Caco-2 (cell line): Measurements from ENCODE around the gene STEAP1. TPM values are rescaled to one million over a fixed set of nuclear protein-coding genes. Genes with fewer than 3 reads are reported as not detected.
"Not testable (repeated sequence)": the region's sequence is repeated elsewhere in the genome, so short reads cannot be mapped to it uniquely, and the experiment has no call there.

Experiments used
- BruUV-seq: library from RNA; stranded (reverse); fragments of 400-500 nt; replicated peaks from 2 replicates; lab custom pipeline; 2021; lab: Mats Ljungman, UMichigan
- CTCF ChIA-PET: fragments of 300-600 bp; sonication (Branson Sonifier 250); formaldehyde crosslinking; loops from one replicate; lab custom pipeline; 2022; ENCODE audit warnings: antibody characterized with exemption; lab: Charles Lee
- POLR2A ChIA-PET: fragments of 300-600 bp; sonication (Branson Sonifier 250); formaldehyde crosslinking; loops from one replicate; lab custom pipeline; 2022; ENCODE audit warnings: antibody characterized with exemption; lab: Charles Lee
- DNase-seq, 2 experiments: peaks; one replicate each; pipeline versions ENCODE4 v3.0.0 to v3.0.0-alpha.2; 2020 to 2022
- H3K27me3 ChIP-seq: replicated peaks from 2 replicates; pipeline ENCODE4 v1.6.0; 2011; ENCODE audit warnings: low read length; ENCODE audit not compliant: control insufficient read depth, insufficient read depth
- H3K36me3 ChIP-seq: 2 replicates; pipeline ENCODE4 v1.5.1; 2011; ENCODE audit warnings: low read length; ENCODE audit not compliant: control insufficient read depth, insufficient read depth
- H3K4me1 ChIP-seq: fragments of 250-450 bp; sonication (Bioruptor Pico); 2 replicates; pipeline ENCODE4 v1.5.1; 2020; ENCODE audit warnings: mild to moderate bottlenecking
- H3K4me3 ChIP-seq: 2 replicates; pipeline ENCODE4 v1.5.1; 2011; ENCODE audit warnings: low read depth, mild to moderate bottlenecking, control low read depth, low read length
- H3K9me3 ChIP-seq: fragments of 250-450 bp; sonication (Bioruptor Pico); 2 replicates; pipeline ENCODE4 v1.5.1; 2020; ENCODE audit warnings: mild to moderate bottlenecking, moderate library complexity
- H3K27ac Mint-ChIP-seq: one replicate; pipeline ENCODE4 v1.8.0; 2022; ENCODE audit warnings: mixed read lengths; ENCODE audit not compliant: unreplicated experiment
- H3K27me3 Mint-ChIP-seq: one replicate; pipeline ENCODE4 v1.8.0; 2022; ENCODE audit warnings: mixed read lengths; ENCODE audit not compliant: insufficient read depth, unreplicated experiment
- H3K36me3 Mint-ChIP-seq: one replicate; pipeline ENCODE4 v1.8.0; 2022; ENCODE audit warnings: mild to moderate bottlenecking, mixed read lengths; ENCODE audit not compliant: insufficient read depth, unreplicated experiment
- H3K4me1 Mint-ChIP-seq: one replicate; pipeline ENCODE4 v1.8.0; 2022; ENCODE audit warnings: low read depth, mixed read lengths; ENCODE audit not compliant: unreplicated experiment
- H3K4me3 Mint-ChIP-seq: one replicate; pipeline ENCODE4 v1.8.0; 2022; ENCODE audit warnings: mild to moderate bottlenecking, moderate library complexity, mixed read lengths; ENCODE audit not compliant: unreplicated experiment
- H3K9me3 Mint-ChIP-seq: one replicate; pipeline ENCODE4 v1.8.0; 2022; ENCODE audit warnings: mixed read lengths; ENCODE audit not compliant: unreplicated experiment
- CTCF ChIP-seq, 2 experiments: fragments of 200-600 bp in 1 of 2; IDR thresholded peaks; 1 replicate in 1 of 2; 2 replicates in 1 of 2; pipeline versions ENCODE4 v1.5.1 to v1.8.0; 2011 to 2022; ENCODE audit warnings: antibody characterized with exemption in 1 of 2, control low read depth in 1 of 2, inconsistent platforms in 1 of 2, low read depth in 1 of 2, low read length in 1 of 2, mild to moderate bottlenecking in 1 of 2, moderate library complexity in 1 of 2; ENCODE audit not compliant: insufficient read depth in 1 of 2, severe bottlenecking in 1 of 2, unreplicated experiment in 1 of 2
- intact Hi-C: fragments of 100-400 bp; cut with micrococcal nuclease; formaldehyde crosslinking; loops from one replicate; pipeline ENCODE4 v1.10.0; 2022; ENCODE audit not compliant: unreplicated experiment
- total RNA-seq: library from RNA; stranded (reverse); gene quantifications from 2 replicates; pipeline ENCODE4 v1.2.3, GENCODE V29; 2022

The STEAP1 gene
- total RNA-seq, 1 experiment from 2014 or later = 30.2 TPM

- Mint-ChIP-seq H3K9me3 (peaks cover 8% of the 10 kb centered on the region), H3K36me3 (no peaks in the 10 kb centered on the region), H3K27ac (no peak overlapping the region), H3K4me1 (peaks cover 7% of the 10 kb centered on the region), H3K4me3 (no peak overlapping the region), H3K27me3 (no peaks in the 10 kb centered on the region)
- TF ChIP-seq CTCF (IDR thresholded peaks at IDR 0.05; ENCODE audit: insufficient read depth in 1 of 2, low read depth in 1 of 2, low read length in 1 of 2, severe bottlenecking in 1 of 2, unreplicated experiment in 1 of 2) = no peak
- ChIA-PET CTCF (no interaction called here), POLR2A (no interaction called here)
- no TSS peak for BruUV-seq
- intact Hi-C loops = no loop called here
- DNase-seq = no peak
- no peaks in the 10 kb centered on the region for H3K4me1 ChIP-seq
- no peak overlapping the region for H3K4me3 ChIP-seq
- H3K36me3 ChIP-seq = no peaks in the 10 kb centered on the region
- H3K27me3 ChIP-seq = no peaks in the 10 kb centered on the region
- H3K9me3 ChIP-seq = peaks cover 8% of the 10 kb centered on the region
Observed at GRCh38 chr7:90180649-90181048, 26.4 kb downstream of the STEAP1 start.

GRCh38 chr7:90181485-90181884 lies 27.2 kb downstream of the STEAP1 start:
- intact Hi-C loops = no loop called here
- DNase-seq = no peak
- H3K4me1 Mint-ChIP-seq = peaks cover 7% of the 10 kb centered on the region
- H3K9me3 Mint-ChIP-seq = peaks cover 8% of the 10 kb centered on the region
- no peak overlapping the region for H3K27ac Mint-ChIP-seq
- H3K27me3 ChIP-seq = no peaks in the 10 kb centered on the region
- H3K36me3 ChIP-seq = no peaks in the 10 kb centered on the region
- no peaks in the 10 kb centered on the region for H3K36me3 Mint-ChIP-seq
- H3K4me1 ChIP-seq = no peaks in the 10 kb centered on the region
- H3K4me3 ChIP-seq = no peak overlapping the region
- BruUV-seq = no TSS peak
- H3K4me3 Mint-ChIP-seq = no peak overlapping the region
- ChIA-PET POLR2A (no interaction called here), CTCF (no interaction called here)
- no peak for TF ChIP-seq CTCF (IDR thresholded peaks at IDR 0.05; ENCODE audit: insufficient read depth in 1 of 2, low read depth in 1 of 2, low read length in 1 of 2, severe bottlenecking in 1 of 2, unreplicated experiment in 1 of 2)
- no peaks in the 10 kb centered on the region for H3K9me3 ChIP-seq
- no peaks in the 10 kb centered on the region for H3K27me3 Mint-ChIP-seq

- H3K4me3 ChIP-seq, CTCF ChIA-PET, DNase-seq, H3K27me3 ChIP-seq, H3K27me3 Mint-ChIP-seq, POLR2A ChIA-PET, H3K36me3 ChIP-seq, H3K4me1 ChIP-seq, H3K4me3 Mint-ChIP-seq, H3K36me3 Mint-ChIP-seq, intact Hi-C loops, H3K27ac Mint-ChIP-seq, BruUV-seq: not testable (repeated sequence)
- H3K9me3 ChIP-seq = peaks cover 12% of the 10 kb centered on the region; the same call in 1 of the 2 replicates
- Mint-ChIP-seq H3K4me1 (peaks cover 23% of the 10 kb centered on the region), H3K9me3 (peaks cover 31% of the 10 kb centered on the region)
Observed at GRCh38 chr7:90186290-90186689, 32.0 kb downstream of the STEAP1 start.
